Testis (tissue), 3 donors: ENCODE measurements around the gene SHC1. TPM values are rescaled to one million over a fixed set of nuclear protein-coding genes. Genes with fewer than 3 reads are reported as not detected.
"Not testable (repeated sequence)": the region's sequence is repeated elsewhere in the genome, so short reads cannot be mapped to it uniquely, and the experiment has no call there.

Source experiments
- DNase-seq: peaks from one replicate; pipeline ENCODE4 v3.0.0-alpha.2; 2019
- H3K27ac ChIP-seq, 2 donors: fragments of 200-600 bp; sonication (generic); one replicate each; pipeline ENCODE4 v1.5.1; 2019
- H3K27me3 ChIP-seq: fragments of 200-600 bp; sonication (generic); one replicate; pipeline ENCODE4 v1.5.1; 2019
- H3K36me3 ChIP-seq: fragments of 200-600 bp; sonication (generic); one replicate; pipeline ENCODE4 v1.5.1; 2017; ENCODE audit warnings: low read depth; ENCODE audit errors: missing control alignments
- H3K4me1 ChIP-seq: fragments of 200-600 bp; sonication (generic); one replicate; pipeline ENCODE4 v1.5.1; 2019
- H3K4me3 ChIP-seq, 2 donors: fragments of 200-600 bp; sonication (generic); one replicate each; pipeline ENCODE4 v1.5.1; 2017 to 2019
- H3K9me3 ChIP-seq: fragments of 200-600 bp; sonication (generic); one replicate; pipeline ENCODE4 v1.5.1; 2017
- POLR2A ChIP-seq: fragments of 450-650 bp; IDR thresholded peaks from one replicate; pipeline ENCODE4 v1.6.1; 2017; ENCODE audit warnings: antibody characterized with exemption, mild to moderate bottlenecking, moderate library complexity
- WGBS, 2 donors: methylation state at CpG; one replicate each; pipeline ENCODE4 v1.1.5; 2018; 5-methylcytosine and 5-hydroxymethylcytosine counted together
- intact Hi-C: fragments of 100-400 bp; cut with DNase I; formaldehyde crosslinking; loops from one replicate; pipeline ENCODE4 v1.15.1; 2023; ENCODE audit warnings: low total_unique reads
- polyA plus RNA-seq: library from polyadenylated mRNA; stranded (reverse); fragments of 350-450 nt; fragmentation: Illumina TruSeq; extraction: RNeasy Lipid Tissue Mini Kit (QIAGEN cat#74804); gene quantifications from one replicate; pipeline ENCODE4 v1.2.3, GENCODE V29; 2014; ENCODE audit warnings: low read depth, low replicate concordance; ENCODE audit not compliant: insufficient read depth
- total RNA-seq, 2 donors: library from RNA; depleted of rRNA; stranded (reverse); fragments of >200 nt; gene quantifications; one replicate each; pipeline ENCODE4 v1.2.3, GENCODE V29; 2016
- TF ChIP-seq, protein P1 (sequence below), 3 experiments: fragments of 450-650 bp in 2 of 3; fragments of 200-600 bp in 1 of 3; sonication (generic) in 1 of 3; IDR thresholded peaks; one replicate each; pipeline ENCODE4 v1.5.1; 2016 to 2019; ENCODE audit warnings: antibody characterized with exemption in 3 of 3, mild to moderate bottlenecking in 2 of 3, moderate library complexity in 1 of 3

SHC1 gene
- total and polyA plus RNA-seq, 3 donors from 2014 or later = 47.9 to 59.3 (median 49.0) TPM

DNA sequence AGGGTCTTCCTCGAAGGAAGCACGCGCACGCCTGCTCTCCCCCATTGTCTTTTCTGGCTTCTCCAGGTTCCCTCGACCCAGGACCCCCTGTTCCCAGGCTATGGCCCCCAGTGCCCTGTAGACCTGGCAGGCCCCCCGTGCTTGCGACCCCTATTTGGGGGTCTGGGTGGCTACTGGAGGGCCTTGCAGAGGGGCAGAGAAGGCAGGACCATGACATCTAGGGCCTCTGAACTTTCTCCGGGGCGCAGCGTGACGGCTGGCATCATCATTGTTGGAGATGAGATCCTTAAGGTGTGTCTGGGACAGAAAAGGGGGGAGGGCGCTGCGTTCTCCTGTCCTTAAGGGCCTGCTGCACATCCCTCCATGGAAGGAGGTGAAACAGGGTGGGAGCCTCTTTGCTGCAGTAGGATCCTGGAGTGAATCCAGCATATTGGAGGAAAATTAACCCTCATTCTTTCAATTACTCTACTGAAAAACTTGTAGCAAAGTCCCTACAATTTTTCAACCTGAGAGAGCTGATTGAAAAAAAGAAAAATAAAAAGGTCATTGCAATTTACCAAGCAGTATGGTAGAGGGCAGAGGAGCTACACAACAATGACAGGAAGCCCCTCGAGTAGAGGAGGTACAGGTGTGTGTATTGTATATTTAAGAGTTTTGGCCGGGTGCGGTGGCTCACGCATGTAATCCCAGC, 13.4 kb upstream of the SHC1 start:
- TF ChIP-seq, protein P1, sequence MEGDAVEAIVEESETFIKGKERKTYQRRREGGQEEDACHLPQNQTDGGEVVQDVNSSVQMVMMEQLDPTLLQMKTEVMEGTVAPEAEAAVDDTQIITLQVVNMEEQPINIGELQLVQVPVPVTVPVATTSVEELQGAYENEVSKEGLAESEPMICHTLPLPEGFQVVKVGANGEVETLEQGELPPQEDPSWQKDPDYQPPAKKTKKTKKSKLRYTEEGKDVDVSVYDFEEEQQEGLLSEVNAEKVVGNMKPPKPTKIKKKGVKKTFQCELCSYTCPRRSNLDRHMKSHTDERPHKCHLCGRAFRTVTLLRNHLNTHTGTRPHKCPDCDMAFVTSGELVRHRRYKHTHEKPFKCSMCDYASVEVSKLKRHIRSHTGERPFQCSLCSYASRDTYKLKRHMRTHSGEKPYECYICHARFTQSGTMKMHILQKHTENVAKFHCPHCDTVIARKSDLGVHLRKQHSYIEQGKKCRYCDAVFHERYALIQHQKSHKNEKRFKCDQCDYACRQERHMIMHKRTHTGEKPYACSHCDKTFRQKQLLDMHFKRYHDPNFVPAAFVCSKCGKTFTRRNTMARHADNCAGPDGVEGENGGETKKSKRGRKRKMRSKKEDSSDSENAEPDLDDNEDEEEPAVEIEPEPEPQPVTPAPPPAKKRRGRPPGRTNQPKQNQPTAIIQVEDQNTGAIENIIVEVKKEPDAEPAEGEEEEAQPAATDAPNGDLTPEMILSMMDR (IDR thresholded peaks at IDR 0.05) = no peak
- TF ChIP-seq POLR2A = no peak
- WGBS, 2 donors = 10 to 14% methylated on average over 16 to 17 of the region's 17 CpGs

DNA sequence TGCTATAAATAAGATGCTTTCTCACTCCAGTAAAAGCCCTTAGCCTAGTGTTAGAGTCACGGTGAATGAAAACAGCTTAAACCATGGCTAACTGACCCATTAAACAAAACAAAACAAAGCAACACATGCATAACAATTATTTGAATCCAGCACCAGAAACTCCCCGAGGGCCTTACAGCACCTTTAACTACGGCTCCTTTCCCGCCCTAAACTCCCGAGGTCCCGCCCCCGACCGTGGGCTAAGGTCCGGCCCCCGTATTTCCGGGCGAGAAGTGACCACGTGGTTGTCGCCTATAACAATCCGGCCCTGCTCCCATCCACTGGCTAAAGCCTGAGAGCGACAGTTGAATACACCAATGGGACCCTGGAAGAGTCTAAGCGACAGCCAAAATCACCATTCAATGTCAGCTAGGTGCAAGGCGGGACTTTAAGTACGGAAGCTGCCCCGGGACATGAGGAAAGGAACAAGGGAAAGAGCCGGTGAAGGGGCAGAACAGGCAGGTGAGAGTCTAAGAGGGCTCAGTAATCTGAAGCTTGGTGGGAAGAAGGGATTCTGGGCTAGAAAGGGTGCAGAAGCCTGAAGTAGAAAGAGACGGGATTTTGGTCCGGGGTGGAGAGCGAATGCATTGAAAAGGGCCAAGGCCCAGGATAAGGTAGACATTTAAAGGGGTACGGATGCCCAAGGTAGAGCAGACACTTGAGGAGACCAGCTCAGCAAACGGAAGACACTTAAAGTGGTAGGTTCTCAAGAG, 12.5 kb upstream of the SHC1 start, which contains the start of gene FLAD1:
TSS of gene FLAD1 (plus strand) at position 448 of the 752 bp plus-strand sequence. CDS start 351 bp downstream, outside the sequence.
- 0% methylated on average over 26 of the region's 26 CpGs for WGBS, 2 donors
- no peaks in the 10 kb centered on the region for H3K36me3 ChIP-seq
- peaks cover 9% of the 10 kb centered on the region for H3K4me1 ChIP-seq
- TF ChIP-seq, protein P1 (IDR thresholded peaks at IDR 0.05) = peak in 2 of 3 experiments; percentile 21 to 37
- no peak for TF ChIP-seq POLR2A
- no peaks in the 10 kb centered on the region for H3K27me3 ChIP-seq
- no peak within 1 kb of the TSS for H3K27ac ChIP-seq
- no peaks in the 10 kb centered on the region for H3K9me3 ChIP-seq
- peak; percentile 99 for DNase-seq
- intact Hi-C loops = no loop called here
- H3K4me3 ChIP-seq = peak within 1 kb of the TSS; percentile 46 to 77

More for the DNA sequence above, 13.4 kb upstream of the SHC1 start:
- Histone ChIP-seq H3K4me1 (peaks cover 9% of the 10 kb centered on the region), H3K4me3 (peak overlapping the region; percentile 46 to 77), H3K9me3 (no peaks in the 10 kb centered on the region), H3K27ac (no peak overlapping the region), H3K36me3 (no peaks in the 10 kb centered on the region), H3K27me3 (no peaks in the 10 kb centered on the region)
- intact Hi-C loops = no loop called here
- no peak for DNase-seq

DNA sequence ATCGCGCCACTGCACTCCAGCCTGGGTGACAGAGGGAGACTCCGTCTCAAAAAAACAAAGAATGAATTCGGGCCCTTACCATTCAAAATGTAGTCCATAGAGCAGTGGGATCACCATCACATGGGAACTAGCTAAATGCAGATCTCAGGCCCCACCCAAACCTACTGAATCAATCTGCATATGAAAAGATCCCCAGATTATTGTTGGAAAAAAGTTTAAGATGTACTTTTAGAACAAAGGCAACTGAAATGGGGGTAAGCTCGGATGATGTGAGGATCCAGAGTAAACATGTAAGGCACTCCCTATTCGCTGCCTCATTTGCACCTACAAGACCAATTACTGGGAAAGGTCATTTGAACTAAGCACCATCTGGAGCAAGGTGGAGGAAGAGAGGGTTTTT, 11.8 kb upstream of the SHC1 start:
- intact Hi-C loops = no loop called here

DNA sequence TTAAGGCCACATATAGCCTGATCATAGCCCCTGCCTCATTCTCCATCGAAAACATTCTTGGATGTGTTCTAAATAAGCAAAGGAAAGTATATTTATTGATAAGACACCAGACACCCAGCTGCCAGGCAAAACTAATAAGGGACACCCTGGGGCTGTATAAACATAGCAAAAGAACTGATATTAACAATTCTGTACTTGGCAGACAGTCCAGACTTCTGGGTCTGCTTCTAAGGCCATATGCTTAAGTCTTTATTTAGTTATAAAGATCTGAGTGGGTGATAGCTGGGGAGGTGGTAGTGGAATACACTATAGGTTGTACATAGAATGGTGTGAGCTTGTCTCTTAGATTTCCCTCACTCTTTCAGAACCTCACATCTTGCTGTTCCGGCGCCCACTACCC, 7.8 kb upstream of the SHC1 start:
- no peak overlapping the region for H3K27ac ChIP-seq
- no peaks in the 10 kb centered on the region for H3K36me3 ChIP-seq
- H3K27me3 ChIP-seq = no peaks in the 10 kb centered on the region
- intact Hi-C loops = no loop called here
- TF ChIP-seq POLR2A = no peak
- TF ChIP-seq, protein P1 (IDR thresholded peaks at IDR 0.05) = no peak
- no peak overlapping the region for H3K4me3 ChIP-seq
- no peaks in the 10 kb centered on the region for H3K9me3 ChIP-seq
- peaks cover 12% of the 10 kb centered on the region for H3K4me1 ChIP-seq
- DNase-seq = no peak
- 93 to 95% methylated on average over 3 of the region's 3 CpGs for WGBS, 2 donors

More for the DNA sequence above, 11.8 kb upstream of the SHC1 start:
- 48 to 52% methylated on average over 6 of the region's 6 CpGs for WGBS, 2 donors
- Histone ChIP-seq H3K36me3 (no peaks in the 10 kb centered on the region), H3K27ac (no peak overlapping the region), H3K9me3 (no peaks in the 10 kb centered on the region), H3K4me1 (peaks cover 9% of the 10 kb centered on the region), H3K27me3 (no peaks in the 10 kb centered on the region), H3K4me3 (peak overlapping the region; percentile 46 to 77)
- no peak for DNase-seq
- TF ChIP-seq, protein P1 (IDR thresholded peaks at IDR 0.05) = no peak
- TF ChIP-seq POLR2A = no peak

DNA sequence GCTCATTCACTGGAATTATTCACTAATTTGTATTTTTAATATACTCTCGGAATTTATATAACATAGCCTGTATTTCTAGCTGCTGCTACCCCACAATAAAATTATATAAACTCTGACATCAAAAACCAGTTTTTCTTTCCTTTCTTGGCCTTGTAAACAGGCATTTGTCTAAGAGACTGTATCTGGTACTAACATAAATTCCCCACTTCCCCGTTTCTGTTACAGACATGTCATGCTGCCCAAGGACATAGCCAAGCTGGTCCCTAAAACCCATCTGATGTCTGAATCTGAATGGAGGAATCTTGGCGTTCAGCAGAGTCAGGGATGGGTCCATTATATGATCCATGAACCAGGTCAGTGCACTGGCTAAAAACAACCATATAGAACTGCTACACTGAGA, 7.2 kb upstream of the SHC1 start:
- intact Hi-C loops, H3K9me3 ChIP-seq, DNase-seq, H3K27ac ChIP-seq, H3K4me3 ChIP-seq, H3K27me3 ChIP-seq, H3K36me3 ChIP-seq: not testable (repeated sequence)
- 71 to 73% methylated on average over 3 of the region's 3 CpGs for WGBS, 2 donors
- H3K4me1 ChIP-seq = peaks cover 17% of the 10 kb centered on the region
